Occipital lobe (tissue), 2 donors: ENCODE results near the gene GALNT10. TPM values are rescaled to one million over a fixed set of nuclear protein-coding genes. Genes with fewer than 3 reads are reported as not detected.

Source experiments
- DNase-seq: peaks from one replicate; lab custom pipeline; 2025; lab: John Stamatoyannopoulos, UW
- total RNA-seq: library from RNA; depleted of rRNA; stranded (reverse); fragments of >200 nt; gene quantifications from one replicate; pipeline ENCODE4 v1.2.3, GENCODE V29; 2014

Gene GALNT10
- total RNA-seq, 1 donor from 2014 or later: 10.1 TPM

DNA sequence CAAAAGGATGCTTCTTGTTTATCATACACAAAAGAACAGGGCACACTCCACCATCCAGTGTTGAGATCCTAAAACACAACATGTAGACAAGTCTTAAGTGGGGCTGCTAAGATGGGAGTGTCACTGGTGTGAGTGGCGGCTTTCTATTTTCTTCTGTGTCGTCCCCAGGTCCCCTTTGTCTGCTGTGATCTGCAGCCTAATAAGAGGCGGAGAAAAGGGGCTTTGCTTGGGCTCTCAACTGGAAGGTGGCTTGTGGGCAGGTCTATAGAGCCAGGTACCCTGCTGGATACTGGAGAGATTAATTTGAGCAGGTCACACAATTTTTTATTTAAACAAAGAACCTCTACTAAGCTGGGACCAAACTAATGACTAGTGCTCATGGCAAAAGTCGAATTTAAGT lies 129.2 kb downstream of the GALNT10 start:
- DNase-seq: no peak

GRCh38 chr5:154320224-154321089 lies 129.9 kb downstream of the GALNT10 start:
- DNase-seq: no peak

- no peak for DNase-seq
Measured at GRCh38 chr5:154321546-154321945, 131.0 kb downstream of the GALNT10 start.

DNA sequence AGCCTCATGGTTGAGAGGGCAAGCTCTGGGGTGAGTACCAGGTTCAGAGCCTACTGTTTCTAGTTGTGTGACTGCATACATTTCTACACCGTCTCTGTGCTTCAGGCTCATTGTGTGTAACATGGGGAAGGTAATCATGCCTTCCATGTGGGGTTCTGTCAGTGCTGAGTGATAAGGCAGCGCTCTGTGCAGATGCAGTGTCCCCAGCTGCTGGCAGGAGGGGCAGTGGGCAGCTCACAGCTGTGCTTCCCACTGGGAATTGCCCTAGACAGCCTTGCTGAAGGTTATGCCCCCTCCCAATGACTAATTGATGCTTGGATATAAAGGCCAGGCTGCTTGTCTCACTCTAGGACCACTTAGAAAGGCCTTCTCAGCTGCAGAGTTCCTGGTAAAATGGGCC lies 133.5 kb downstream of the GALNT10 start:
- DNase-seq: no peak

DNA sequence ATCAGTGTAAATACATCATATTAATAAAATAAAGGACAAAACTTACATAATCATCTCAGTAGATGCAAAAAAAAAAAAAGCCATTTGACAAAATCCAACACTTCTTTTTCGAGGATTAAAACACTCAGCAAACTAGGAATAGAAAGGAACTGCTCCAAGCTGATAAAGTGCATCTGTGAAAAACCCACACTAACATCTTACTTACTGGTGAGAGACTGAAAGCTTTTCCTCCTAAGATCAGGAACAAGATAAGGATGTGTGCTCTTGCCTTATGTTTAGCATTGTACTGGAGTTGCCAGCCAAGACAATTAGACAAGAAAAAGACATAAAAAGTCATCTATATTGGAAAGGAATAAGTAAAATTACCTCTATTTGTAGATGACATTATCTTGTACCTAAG lies 135.0 kb downstream of the GALNT10 start:
- no peak for DNase-seq

DNA sequence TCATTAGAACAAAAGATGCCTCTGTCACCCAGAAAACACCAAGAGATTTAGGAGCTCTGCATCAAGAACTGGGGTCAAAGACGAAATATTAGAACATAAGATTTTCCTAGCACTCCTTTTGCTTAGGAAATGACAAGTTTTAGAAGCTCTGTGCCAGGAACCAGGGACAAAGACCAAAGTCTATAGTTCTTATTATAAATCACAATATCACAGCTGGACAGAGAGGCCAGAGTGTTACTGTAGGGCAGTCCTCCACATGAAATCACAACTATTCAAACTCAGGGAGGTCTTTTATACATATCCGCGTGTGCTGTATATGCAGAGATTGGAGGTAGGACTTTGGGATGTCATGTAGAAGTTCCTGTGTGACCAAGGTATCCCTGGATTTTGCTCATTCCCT lies 138.5 kb downstream of the GALNT10 start:
- DNase-seq: no peak

DNA sequence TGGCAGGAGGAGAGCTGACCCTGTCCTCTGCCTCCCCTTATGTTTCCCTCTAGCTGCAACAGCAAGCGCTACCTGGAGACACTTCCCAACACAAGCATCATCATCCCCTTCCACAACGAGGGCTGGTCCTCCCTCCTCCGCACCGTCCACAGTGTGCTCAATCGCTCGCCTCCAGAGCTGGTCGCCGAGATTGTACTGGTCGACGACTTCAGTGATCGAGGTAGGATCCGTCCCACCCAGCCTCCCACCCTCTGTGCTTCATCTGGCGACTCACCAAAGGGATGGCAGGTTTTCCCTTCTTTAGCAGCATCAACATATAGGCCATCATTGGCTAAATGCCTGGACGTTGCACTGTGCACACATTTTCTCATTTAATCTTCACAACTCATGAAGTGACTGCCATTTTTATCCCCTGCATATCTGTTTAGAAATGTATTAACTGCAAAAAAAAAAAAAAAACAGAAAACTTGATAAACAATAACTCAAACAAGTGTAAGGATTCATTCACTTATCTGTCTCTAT lies 139.0 kb downstream of the GALNT10 start:
- no peak for DNase-seq

GRCh38 chr5:154330097-154330667 lies 139.6 kb downstream of the GALNT10 start:
- DNase-seq: no peak

DNA sequence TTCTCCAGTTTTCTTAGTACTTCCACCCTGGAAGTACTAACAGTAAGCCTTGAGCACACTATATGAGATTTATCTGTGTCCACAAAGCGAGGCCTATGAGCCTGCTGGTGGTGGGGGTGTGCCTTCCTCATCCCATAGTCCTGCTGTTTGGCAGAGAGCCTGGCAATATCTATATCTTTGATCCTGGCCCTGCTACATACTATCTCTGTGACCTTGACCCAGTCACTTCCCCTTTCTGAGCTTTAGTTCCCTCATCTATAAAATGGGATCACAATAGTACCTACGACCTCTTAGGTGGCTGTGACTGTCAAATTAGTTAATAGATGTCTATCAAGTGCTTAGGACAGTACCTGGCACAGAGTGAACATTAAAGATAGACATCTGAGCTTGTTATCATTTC lies 140.7 kb downstream of the GALNT10 start:
- no peak for DNase-seq

- no peak for DNase-seq
Measured at GRCh38 chr5:154331924-154332323, 141.4 kb downstream of the GALNT10 start.

GRCh38 chr5:154332451-154332850 lies 141.9 kb downstream of the GALNT10 start:
- no peak for DNase-seq

- no peak for DNase-seq
Measured at GRCh38 chr5:154333016-154333415, 142.5 kb downstream of the GALNT10 start.

- DNase-seq: no peak
Measured at GRCh38 chr5:154334406-154335064, 144.0 kb downstream of the GALNT10 start.

- DNase-seq: no peak
Measured at GRCh38 chr5:154335065-154335448, 144.5 kb downstream of the GALNT10 start.

GRCh38 chr5:154341620-154342019 lies 151.1 kb downstream of the GALNT10 start:
- DNase-seq: no peak

- DNase-seq: no peak
Measured at GRCh38 chr5:154342211-154342610, 151.7 kb downstream of the GALNT10 start.

GRCh38 chr5:154342963-154343362 lies 152.4 kb downstream of the GALNT10 start:
- DNase-seq: no peak

- DNase-seq: no peak
Measured at GRCh38 chr5:154344461-154344860, 153.9 kb downstream of the GALNT10 start.

- no peak for DNase-seq
Measured at GRCh38 chr5:154345255-154345952, 154.9 kb downstream of the GALNT10 start.

GRCh38 chr5:154346427-154346826 lies 155.9 kb downstream of the GALNT10 start:
- DNase-seq: no peak

DNA sequence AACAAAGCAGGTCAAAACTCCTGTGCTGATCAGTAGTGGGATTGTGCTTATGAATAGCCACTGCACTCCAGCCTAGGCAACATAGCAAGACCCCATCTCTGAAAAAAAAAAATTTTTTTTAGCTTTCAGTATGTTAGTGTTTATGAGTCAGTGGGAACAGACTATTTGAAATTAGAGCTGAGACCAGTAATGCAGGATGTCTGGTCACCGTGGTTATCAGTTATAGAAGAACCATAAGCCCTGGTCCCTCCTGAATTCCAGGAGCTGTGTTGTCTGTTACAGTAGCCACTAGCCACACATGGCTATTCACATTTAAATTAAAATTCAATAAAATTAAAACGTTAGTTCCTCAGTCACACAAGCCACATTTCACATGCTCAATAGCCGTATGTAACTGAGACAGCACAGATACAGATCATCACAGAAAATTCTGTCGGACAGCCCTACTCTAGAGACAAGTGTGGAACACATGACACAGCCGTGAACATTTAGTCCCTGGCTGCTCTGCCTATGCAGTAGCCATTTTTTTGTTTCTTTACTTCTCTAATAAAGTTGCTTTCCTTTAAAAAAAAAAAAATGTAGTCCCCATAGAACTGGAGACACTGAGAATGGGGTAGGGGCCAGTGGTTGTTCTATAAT lies 159.2 kb downstream of the GALNT10 start:
- DNase-seq: no peak
